ENCODE measurements around the gene ENOX1.

The ENOX1 gene

GRCh38 chr13:43414111-43414510 lies 372.7 kb downstream of the ENOX1 start:
- no peak overlapping the region for H3K27ac ChIP-seq
- no peak for TF ChIP-seq ZFX (IDR thresholded peaks at IDR 0.05)
- TF ChIP-seq, protein P1, sequence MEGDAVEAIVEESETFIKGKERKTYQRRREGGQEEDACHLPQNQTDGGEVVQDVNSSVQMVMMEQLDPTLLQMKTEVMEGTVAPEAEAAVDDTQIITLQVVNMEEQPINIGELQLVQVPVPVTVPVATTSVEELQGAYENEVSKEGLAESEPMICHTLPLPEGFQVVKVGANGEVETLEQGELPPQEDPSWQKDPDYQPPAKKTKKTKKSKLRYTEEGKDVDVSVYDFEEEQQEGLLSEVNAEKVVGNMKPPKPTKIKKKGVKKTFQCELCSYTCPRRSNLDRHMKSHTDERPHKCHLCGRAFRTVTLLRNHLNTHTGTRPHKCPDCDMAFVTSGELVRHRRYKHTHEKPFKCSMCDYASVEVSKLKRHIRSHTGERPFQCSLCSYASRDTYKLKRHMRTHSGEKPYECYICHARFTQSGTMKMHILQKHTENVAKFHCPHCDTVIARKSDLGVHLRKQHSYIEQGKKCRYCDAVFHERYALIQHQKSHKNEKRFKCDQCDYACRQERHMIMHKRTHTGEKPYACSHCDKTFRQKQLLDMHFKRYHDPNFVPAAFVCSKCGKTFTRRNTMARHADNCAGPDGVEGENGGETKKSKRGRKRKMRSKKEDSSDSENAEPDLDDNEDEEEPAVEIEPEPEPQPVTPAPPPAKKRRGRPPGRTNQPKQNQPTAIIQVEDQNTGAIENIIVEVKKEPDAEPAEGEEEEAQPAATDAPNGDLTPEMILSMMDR (conservative IDR thresholded peaks at IDR 0.05), result no peak

DNA sequence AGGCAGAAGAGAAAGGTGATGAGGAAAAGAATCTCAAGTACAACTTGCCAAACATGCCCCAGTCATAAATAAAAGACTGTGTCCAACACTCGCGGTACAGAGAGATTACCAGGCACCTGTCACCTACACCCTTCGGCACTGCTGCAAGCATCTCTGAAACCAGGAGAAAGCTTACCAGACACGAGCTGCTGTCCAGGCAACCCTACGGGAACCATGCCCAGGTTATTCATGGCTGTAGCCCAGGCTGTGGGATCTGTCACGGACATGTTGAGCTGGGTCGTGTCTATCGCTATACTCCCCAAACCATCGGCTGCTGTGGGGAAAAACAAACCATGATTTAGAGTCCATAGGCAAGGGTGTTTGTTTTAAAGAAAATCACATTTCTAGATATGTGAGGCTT lies 375.0 kb downstream of the ENOX1 start:
- TF ChIP-seq ZFX (IDR thresholded peaks at IDR 0.05), result no peak
- TF ChIP-seq, protein P1 (conservative IDR thresholded peaks at IDR 0.05), result no peak
- H3K27ac ChIP-seq, result no peak overlapping the region

- no peak for TF ChIP-seq ZFX (IDR thresholded peaks at IDR 0.05)
- TF ChIP-seq, protein P1 (conservative IDR thresholded peaks at IDR 0.05), result no peak
- no peak overlapping the region for H3K27ac ChIP-seq
Observed at GRCh38 chr13:43411211-43411610, 375.6 kb downstream of the ENOX1 start.

GRCh38 chr13:43408274-43408673 lies 378.5 kb downstream of the ENOX1 start:
- no peak overlapping the region for H3K27ac ChIP-seq
- TF ChIP-seq, protein P1 (conservative IDR thresholded peaks at IDR 0.05), result no peak
- TF ChIP-seq ZFX (IDR thresholded peaks at IDR 0.05), result no peak

DNA sequence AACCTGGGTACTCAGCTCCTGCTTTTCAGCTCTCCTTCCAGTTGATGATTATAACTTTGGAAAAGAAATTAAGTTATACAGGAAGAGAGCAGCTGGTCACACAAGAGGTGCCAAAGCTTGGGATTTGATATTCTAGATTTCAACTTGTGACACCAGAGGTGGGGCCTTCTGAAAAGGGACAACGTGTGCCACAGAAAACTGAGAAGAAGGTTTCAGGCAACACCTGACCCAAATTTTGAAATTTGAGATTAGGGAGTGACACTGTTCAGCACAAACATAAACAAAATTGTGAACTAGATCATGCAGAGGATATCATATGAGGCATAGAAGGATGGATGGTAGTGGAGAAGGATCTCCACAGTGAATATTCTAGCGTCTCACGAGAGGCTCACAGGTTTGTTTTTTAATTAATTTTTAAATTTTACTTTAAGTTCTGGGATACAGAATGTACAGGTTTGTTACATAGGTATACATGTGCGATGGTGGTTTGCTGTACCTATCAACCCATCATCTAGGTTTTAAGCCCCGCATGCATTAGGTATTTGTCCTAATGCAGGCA lies 379.7 kb downstream of the ENOX1 start:
- H3K27ac ChIP-seq, result no peak overlapping the region
- TF ChIP-seq, protein P1 (conservative IDR thresholded peaks at IDR 0.05), result no peak
- no peak for TF ChIP-seq ZFX (IDR thresholded peaks at IDR 0.05)

GRCh38 chr13:43405457-43405856 lies 381.3 kb downstream of the ENOX1 start:
- TF ChIP-seq, protein P1 (conservative IDR thresholded peaks at IDR 0.05), result no peak
- no peak for TF ChIP-seq ZFX (IDR thresholded peaks at IDR 0.05)

GRCh38 chr13:43402380-43402779 lies 384.4 kb downstream of the ENOX1 start:
- no peak overlapping the region for H3K27ac ChIP-seq
- TF ChIP-seq, protein P1 (conservative IDR thresholded peaks at IDR 0.05), result no peak
- TF ChIP-seq ZFX (IDR thresholded peaks at IDR 0.05), result no peak

More at GRCh38 chr13:43405457-43405856, 381.3 kb downstream of the ENOX1 start:
- H3K27ac ChIP-seq, result no peak overlapping the region

Data from C4-2B (cell line).